OCI-LY3 (cell line): ENCODE results near the gene PFKL.

Experiments used
- CTCF ChIP-seq: fragments of 200-600, 300-600 bp; sonication (generic); IDR thresholded peaks from 2 replicates; pipeline ENCODE4 v1.5.1; 2014; ENCODE audit warnings: antibody characterized with exemption, low read length, low read depth
- EZH2phosphoT487 ChIP-seq: fragments of 200-600 bp; shearing (Covaris generic); IDR thresholded peaks from 2 replicates; pipeline ENCODE4 v1.6.1; 2018; ENCODE audit warnings: antibody characterized with exemption, mixed run types, low read depth

DNA sequence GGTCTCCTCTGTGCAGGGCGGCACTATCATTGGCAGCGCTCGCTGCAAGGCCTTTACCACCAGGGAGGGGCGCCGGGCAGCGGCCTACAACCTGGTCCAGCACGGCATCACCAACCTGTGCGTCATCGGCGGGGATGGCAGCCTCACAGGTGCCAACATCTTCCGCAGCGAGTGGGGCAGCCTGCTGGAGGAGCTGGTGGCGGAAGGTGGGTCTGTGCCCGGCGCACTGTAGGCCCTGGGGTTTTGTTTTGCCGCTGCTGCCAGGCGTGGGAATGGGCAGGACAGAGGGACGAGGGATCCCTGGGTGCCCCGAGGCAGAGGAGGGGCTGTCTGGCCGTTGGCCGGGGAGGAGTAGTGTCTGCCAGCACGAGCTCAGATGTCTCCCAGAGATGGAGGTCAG, 12.2 kb downstream of the PFKL start:
- no peak for TF ChIP-seq CTCF
- no peak for TF ChIP-seq EZH2phosphoT487
